Lung (tissue), 12 donors: ENCODE results near the gene SEMG2. TPM values are rescaled to one million over a fixed set of nuclear protein-coding genes. Genes with fewer than 3 reads are reported as not detected.

Experiments
- ATAC-seq: fragments of 200-7000 bp; cut with Tn5 transposase; one replicate; pipeline ENCODE4 v1.9.1; 2020; ENCODE audit warnings: moderate number of reproducible peaks; ENCODE audit not compliant: insufficient read depth, low FRiP score
- DNase-seq, 3 donors: peaks; one replicate each; pipeline ENCODE4 v3.0.0-alpha.2; 2013 to 2017
- H3K27ac ChIP-seq, 2 donors: one replicate each; pipeline ENCODE4 v1.5.1; 2013; ENCODE audit warnings: mild to moderate bottlenecking in 2 of 2, moderate library complexity in 2 of 2, control low read depth in 1 of 2, inconsistent platforms in 1 of 2, low read depth in 1 of 2, low read length in 1 of 2
- H3K27me3 ChIP-seq, 3 donors: one replicate each; pipeline ENCODE4 v1.5.1; 2013; ENCODE audit warnings: low read length in 2 of 3; ENCODE audit not compliant: control insufficient read depth in 3 of 3, insufficient read depth in 3 of 3
- H3K36me3 ChIP-seq, 4 donors: one replicate each; pipeline ENCODE4 v1.5.1; 2013; ENCODE audit warnings: low read length in 4 of 4, mild to moderate bottlenecking in 1 of 4, moderate library complexity in 1 of 4; ENCODE audit not compliant: control insufficient read depth in 4 of 4, insufficient read depth in 4 of 4
- H3K4me1 ChIP-seq, 5 donors: one replicate each; pipeline ENCODE4 v1.5.1; 2013; ENCODE audit warnings: low read length in 5 of 5, mild to moderate bottlenecking in 2 of 5, moderate library complexity in 1 of 5; ENCODE audit not compliant: control insufficient read depth in 5 of 5, insufficient read depth in 5 of 5
- H3K4me3 ChIP-seq: one replicate; pipeline ENCODE4 v1.5.1; 2013; ENCODE audit warnings: mild to moderate bottlenecking, control low read depth, moderate library complexity
- H3K9ac ChIP-seq, 2 donors: one replicate each; pipeline ENCODE4 v1.5.1; 2013; ENCODE audit warnings: low read length in 2 of 2, control low read depth in 1 of 2; ENCODE audit not compliant: insufficient read depth in 1 of 2
- H3K9me3 ChIP-seq, 4 donors: one replicate each; pipeline ENCODE4 v1.5.1; 2013; ENCODE audit warnings: low read length in 3 of 4, mild to moderate bottlenecking in 1 of 4, moderate library complexity in 1 of 4; ENCODE audit not compliant: control insufficient read depth in 4 of 4, insufficient read depth in 3 of 4
- CTCF ChIP-seq: IDR thresholded peaks from 2 replicates; pipeline ENCODE4 v1.5.1; 2012; ENCODE audit warnings: mild to moderate bottlenecking; ENCODE audit errors: control extremely low read depth, extremely low read depth
- WGBS, 2 donors: extraction: QIAGEN DNeasy Blood & Tissue Kit; methylation state at CpG; one replicate each; pipeline ENCODE4 v1.1.7; 2013; 5-methylcytosine and 5-hydroxymethylcytosine counted together
- polyA plus RNA-seq, 2 donors: library from polyadenylated mRNA; stranded (reverse); fragments of 200-250 nt; gene quantifications; one replicate each; pipeline ENCODE4 v1.2.1, GENCODE V29; 2013
- total RNA-seq, 2 donors: library from RNA; depleted of rRNA in 1 of 2; stranded (reverse); fragments of >200 nt in 1 of 2; gene quantifications; one replicate each; pipeline ENCODE4 v1.2.1, GENCODE V29; 2014 to 2021
- donor health status: control.
- donor health status: control.
- donor health status: Bipolar disorder and iron deficiency.
- donor health status: healthy.
- donor health status: DM: yes; HTN: yes; CAD: no.

SEMG2 gene
- total and polyA plus RNA-seq, 4 donors: not detected

GRCh38 chr20:45193331-45193730, 27.8 kb upstream of the SEMG2 start:
- no peaks in the 10 kb centered on the region for H3K27me3 ChIP-seq
- ATAC-seq: no peak
- no peak for DNase-seq
- H3K4me3 ChIP-seq: no peak overlapping the region
- H3K9me3 ChIP-seq: no peaks in the 10 kb centered on the region
- H3K9ac ChIP-seq: no peak overlapping the region
- 93% methylated on average over 2 of the region's 2 CpGs for WGBS, 2 donors
- no peaks in the 10 kb centered on the region for H3K4me1 ChIP-seq
- no peak overlapping the region for H3K27ac ChIP-seq
- no peak for TF ChIP-seq CTCF
- no peaks in the 10 kb centered on the region for H3K36me3 ChIP-seq

- DNase-seq: no peak
- 6 to 32% methylated on average over 1 of the region's 1 CpG for WGBS, 2 donors
- Histone ChIP-seq H3K27me3 (peaks cover 0 to 3% (median 0%) of the 10 kb centered on the region in 3 donors), H3K36me3 (no peaks in the 10 kb centered on the region), H3K9me3 (peaks cover 0 to 5% (median 2%) of the 10 kb centered on the region in 4 donors), H3K9ac (no peak within 1 kb of the TSS), H3K4me3 (no peak within 1 kb of the TSS), H3K27ac (no peak within 1 kb of the TSS), H3K4me1 (no peaks in the 10 kb centered on the region)
- no peak for ATAC-seq
- TF ChIP-seq CTCF: no peak
These were observed 14.4 kb upstream of the SEMG2 start, which contains the start of gene SEMG1 for GRCh38 chr20:45206725-45207124. SEMG1 (plus strand) TSS chr20:45207033; CDS start chr20:45207054, 21 bp downstream.

DNA sequence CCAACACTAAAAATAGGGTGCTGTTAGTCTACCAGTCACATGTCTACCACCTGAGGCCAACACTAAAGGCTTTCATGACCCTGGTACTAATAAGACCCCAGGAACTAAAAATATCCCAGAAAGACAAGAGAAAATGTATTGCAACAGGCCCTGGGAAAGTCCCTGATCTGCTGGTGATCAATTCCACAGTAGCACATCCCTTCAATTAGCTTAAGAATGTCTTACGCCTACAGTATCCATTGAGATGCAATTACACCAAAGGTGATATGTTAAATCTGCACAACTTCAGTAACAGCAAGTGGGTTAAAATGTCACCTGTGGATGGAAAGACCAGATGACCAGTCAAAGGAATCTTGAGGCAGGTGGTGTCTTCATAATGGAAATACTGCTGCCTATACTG, 11.2 kb upstream of the SEMG2 start:
- no peaks in the 10 kb centered on the region for H3K27me3 ChIP-seq
- no peak for ATAC-seq
- H3K9ac ChIP-seq: no peak overlapping the region
- DNase-seq: no peak
- no peaks in the 10 kb centered on the region for H3K4me1 ChIP-seq
- no peak overlapping the region for H3K27ac ChIP-seq
- no peak overlapping the region for H3K4me3 ChIP-seq
- 98 to 100% methylated on average over 1 of the region's 1 CpG for WGBS, 2 donors
- TF ChIP-seq CTCF: no peak
- no peaks in the 10 kb centered on the region for H3K9me3 ChIP-seq
- H3K36me3 ChIP-seq: no peaks in the 10 kb centered on the region
